GM15510 (cell line): ENCODE results near the gene ARFIP1.

Experiments used
- POLR2A ChIP-seq: IDR thresholded peaks from 3 replicates; pipeline ENCODE4 v1.6.1; 2011; ENCODE audit warnings: borderline replicate concordance; ENCODE audit not compliant: insufficient read length; ENCODE audit errors: extremely low read depth

The ARFIP1 gene

DNA sequence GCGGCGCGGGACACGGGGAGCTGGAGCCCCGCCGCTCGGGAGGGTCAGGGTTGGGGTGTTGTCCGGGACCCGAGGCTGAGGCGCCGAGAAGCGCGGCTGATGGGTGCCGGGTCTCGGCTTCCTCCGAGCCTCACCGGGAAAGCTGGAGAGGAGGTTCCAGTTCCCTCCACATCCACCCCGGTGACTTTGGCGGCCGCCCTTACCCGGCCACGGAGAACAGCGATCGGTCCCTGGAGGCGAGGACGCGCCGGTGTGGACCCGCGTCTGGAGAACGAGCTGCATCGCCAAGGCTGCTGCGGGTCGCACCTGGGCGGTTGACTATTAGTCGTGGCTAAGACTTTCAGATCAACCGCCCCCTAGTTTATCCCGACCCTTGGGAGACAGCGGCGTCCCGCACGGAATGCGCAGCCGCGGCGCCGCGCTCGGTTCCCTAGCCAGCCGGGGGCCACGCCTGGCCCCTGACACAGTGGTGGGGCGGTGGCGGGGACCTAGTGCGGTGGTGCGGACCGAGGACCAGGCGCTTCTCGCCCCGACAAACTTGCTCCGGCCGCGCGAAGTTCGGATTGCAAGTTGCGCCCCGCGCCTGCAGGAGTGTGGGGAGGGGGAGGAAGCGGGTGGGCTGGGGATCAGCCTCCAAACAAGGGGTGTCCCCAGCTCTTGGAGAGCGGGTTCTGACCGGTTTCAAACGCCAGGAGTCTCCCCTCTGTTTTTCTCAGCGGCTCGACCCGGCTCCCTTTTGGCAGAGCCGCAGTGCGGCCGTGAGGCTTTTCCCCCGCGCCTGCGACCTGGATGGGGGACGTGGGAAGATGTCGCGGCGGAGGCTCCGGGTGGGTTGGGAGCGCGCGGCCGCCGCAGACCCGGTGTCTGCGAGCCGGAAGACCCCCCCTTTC is 156.9 kb downstream of the ARFIP1 start:
- no peak for TF ChIP-seq POLR2A

DNA sequence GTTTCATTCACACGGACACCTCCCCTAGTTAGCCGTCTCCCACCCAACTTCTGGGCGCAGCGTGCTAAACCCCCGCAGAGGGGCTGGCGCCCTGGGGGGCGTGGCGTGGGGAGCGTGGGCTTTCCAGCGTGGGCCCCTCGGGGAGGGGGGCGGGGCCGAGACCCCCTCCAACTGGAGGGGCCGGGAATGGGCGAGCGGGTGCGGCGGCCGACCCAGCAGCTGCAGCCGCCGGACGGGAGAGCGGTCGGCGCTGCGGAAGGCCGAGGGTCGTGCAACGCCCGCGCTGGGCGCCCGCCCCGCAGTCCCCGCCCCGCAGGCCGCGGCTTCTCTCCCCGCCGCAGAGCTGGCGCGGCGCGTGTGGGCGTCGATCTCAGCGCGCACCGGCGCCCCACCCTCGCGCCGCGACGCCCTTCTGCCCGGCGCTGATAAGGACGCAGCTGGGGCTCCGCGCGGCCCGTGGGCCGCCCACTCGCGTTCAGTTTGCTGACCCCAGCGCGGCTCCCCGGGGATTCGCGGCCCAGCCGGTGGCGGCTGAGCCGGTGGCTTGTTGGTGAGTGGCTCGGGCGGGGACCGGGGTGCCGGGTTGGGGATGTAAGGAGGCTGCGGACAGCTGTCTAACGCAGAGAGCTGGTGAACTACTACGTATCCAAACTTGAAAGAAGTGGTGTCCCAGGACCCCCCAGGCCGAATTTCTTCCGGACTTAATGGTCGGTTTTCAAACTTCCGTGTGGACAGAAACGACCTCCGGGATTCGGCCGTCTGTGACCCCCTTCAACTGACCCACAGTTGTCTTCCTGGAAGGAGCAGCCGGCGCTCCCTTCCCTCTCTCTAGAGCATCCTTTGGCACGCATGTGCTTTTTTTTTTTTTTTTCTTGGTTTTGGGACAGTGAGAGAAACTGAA is 157.8 kb downstream of the ARFIP1 start:
- TF ChIP-seq POLR2A = no peak

- TF ChIP-seq POLR2A = no peak
Observed at GRCh38 chr4:152938237-152938947, 158.6 kb downstream of the ARFIP1 start.

DNA sequence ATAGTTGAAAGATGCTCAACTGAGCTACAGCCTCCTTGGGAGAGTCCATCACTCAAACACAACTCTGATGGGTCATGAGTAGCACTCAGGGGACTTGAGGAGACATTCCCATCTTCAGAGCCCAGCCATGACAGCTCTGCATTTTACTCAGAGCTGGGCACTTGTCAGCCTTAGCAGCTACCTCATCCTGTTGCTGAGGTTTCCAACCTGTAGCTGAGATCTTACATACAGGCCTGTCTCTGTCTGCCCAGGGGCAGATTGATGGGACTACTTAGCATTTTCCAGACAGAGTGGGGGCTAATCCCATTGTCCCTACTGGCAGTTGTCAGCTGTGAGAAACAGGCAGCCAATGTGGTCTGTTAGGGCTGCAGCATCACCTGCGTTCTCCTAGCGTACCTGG is 159.9 kb downstream of the ARFIP1 start:
- no peak for TF ChIP-seq POLR2A

- TF ChIP-seq POLR2A = no peak
Observed at GRCh38 chr4:152940461-152940860, 160.7 kb downstream of the ARFIP1 start.

GRCh38 chr4:152941411-152941810 is 161.7 kb downstream of the ARFIP1 start:
- TF ChIP-seq POLR2A = no peak

DNA sequence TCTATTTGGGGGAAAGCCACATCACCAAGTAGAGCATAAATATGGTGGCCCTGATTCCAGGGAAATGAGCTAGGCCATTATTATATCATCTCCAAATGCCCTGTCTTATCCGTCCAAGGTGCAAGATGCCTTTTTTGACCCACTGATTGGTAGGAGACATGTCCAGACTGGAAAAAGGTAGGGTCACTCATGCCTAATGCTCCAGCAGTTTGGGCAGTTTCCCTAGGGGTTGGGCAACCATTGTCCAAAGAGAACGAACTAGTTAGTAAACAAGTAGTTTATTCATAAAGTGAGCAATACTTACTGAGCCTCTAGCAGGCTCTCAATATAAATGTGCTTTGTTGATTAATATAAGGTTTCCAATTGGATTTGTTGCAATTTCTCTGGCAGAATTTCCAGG is 162.6 kb downstream of the ARFIP1 start:
- no peak for TF ChIP-seq POLR2A

DNA sequence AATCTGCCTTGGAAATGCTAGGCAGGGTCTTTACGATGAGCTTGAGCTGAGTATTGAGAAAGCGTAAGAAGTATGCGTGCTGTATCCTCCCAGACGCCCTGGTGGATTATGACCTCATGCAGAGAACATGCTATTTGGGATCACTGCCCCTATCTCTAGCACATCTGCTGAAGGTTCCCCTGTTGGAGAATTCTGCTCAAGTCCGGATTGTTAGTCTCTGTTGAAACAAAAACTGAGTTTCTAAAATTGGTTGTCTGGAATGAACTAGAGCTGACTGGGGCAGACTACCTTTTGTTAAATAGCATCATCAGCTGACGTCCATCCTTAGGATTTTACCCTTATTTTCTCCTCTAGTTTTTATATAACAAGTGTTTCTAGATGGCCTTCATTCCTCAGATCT is 163.9 kb downstream of the ARFIP1 start:
- no peak for TF ChIP-seq POLR2A

- no peak for TF ChIP-seq POLR2A
Observed at GRCh38 chr4:152944666-152945320, 165.0 kb downstream of the ARFIP1 start.

DNA sequence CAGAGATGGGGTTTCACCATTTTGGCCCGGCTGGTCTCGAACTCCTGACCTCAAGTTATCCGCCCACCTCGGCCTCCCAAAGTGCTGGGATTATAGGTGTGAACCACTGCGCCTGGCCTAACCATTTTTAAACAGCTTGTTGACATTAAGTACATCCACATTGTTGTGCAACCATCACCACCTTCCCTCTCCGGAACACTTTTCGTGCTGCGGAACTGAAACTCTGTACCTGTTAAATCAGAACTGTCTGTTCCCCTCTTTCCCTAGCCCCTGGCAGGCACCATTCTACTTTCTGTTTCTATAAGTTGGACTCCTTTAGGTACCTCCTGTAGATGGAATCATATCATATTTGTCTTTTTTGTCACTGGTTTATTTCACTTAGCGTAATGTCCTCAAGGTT is 165.9 kb downstream of the ARFIP1 start:
- TF ChIP-seq POLR2A = no peak

DNA sequence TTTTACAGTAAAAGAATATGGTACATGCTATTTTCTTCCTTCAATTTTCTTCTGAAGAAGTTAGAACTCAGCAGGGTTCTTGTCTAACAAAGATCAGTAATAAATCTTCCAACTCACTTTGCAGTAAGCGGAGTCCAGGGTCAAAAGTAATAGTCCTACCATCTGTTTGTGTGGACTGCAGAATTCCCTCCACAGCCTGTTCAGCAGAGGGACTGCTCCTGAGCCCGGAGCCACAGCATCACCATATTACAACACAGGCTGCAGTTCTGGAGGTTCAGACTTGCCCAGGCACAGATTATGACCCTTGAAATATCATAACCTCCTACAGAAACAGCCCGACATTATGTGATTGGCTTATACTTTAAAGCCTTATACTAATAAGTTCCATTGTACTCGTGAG is 166.7 kb downstream of the ARFIP1 start:
- no peak for TF ChIP-seq POLR2A

DNA sequence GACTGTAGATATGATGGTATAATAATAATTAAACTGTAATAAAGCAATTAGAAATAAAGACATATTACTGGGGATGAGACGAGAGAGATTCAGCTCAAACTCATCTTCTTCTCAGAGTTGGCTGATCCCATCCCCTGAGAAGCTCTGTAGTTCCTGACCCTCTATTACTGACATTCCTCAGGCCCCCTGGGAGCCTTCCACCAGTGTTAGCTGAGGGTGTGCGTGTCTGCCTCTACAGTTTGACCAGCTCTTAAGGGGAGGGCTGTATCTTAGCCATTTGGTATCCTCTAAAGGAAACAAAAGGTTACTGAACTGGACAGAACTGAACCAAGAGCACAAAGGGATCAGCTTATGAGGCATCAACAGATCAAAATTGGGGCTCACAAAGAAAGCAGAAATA is 167.6 kb downstream of the ARFIP1 start:
- TF ChIP-seq POLR2A = no peak

DNA sequence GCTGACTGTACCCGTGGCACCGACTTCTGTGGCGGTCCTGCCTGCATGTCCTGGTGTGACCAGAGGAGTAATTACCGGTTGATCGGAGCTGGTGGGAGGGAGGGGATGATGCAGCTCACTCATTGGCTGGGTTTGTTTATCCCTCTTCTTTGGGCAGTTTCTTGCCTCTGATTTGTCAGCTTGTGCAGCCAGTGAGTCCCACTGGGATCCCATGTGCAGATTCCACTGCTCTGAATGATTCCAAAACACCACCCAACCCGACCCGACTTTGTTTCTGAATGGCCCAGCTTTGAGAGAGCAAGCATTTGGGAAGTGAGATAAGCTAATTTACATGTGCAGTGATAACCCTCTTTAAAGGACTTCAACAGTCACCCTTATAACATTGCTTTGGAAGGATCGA is 170.2 kb downstream of the ARFIP1 start:
- no peak for TF ChIP-seq POLR2A
